Immature natural killer cell (primary cell): ENCODE measurements around the gene PCSK9. TPM values are rescaled to one million over a fixed set of nuclear protein-coding genes. Genes with fewer than 3 reads are reported as not detected.

Source experiments
- DNase-seq, 3 donors: peaks; one replicate each; pipeline ENCODE4 v3.0.0; 2022; ENCODE audit warnings: mixed read lengths in 1 of 3
- H3K27ac Mint-ChIP-seq, 6 donors: one replicate each; pipeline ENCODE4 v1.8.0; 2020; ENCODE audit warnings: mixed read lengths in 6 of 6, mild to moderate bottlenecking in 5 of 6, inconsistent platforms in 4 of 6, moderate library complexity in 3 of 6
- H3K27me3 Mint-ChIP-seq, 3 donors: one replicate each; pipeline ENCODE4 v1.8.0; 2020 to 2021; ENCODE audit warnings: low read depth in 3 of 3, mild to moderate bottlenecking in 3 of 3, mixed read lengths in 3 of 3, moderate library complexity in 3 of 3, inconsistent platforms in 1 of 3
- H3K36me3 Mint-ChIP-seq, 3 donors: one replicate each; pipeline ENCODE4 v1.8.0; 2020; ENCODE audit warnings: mixed read lengths in 3 of 3, inconsistent platforms in 2 of 3, mild to moderate bottlenecking in 2 of 3
- H3K4me1 Mint-ChIP-seq, 2 donors: one replicate each; pipeline ENCODE4 v1.8.0; 2020; ENCODE audit warnings: inconsistent platforms in 2 of 2, mild to moderate bottlenecking in 2 of 2, mixed read lengths in 2 of 2, moderate library complexity in 1 of 2
- H3K4me3 Mint-ChIP-seq, 5 donors: one replicate each; pipeline ENCODE4 v1.8.0; 2020; ENCODE audit warnings: mild to moderate bottlenecking in 5 of 5, mixed read lengths in 5 of 5, inconsistent platforms in 3 of 5, moderate library complexity in 3 of 5
- H3K9me3 Mint-ChIP-seq, 6 donors: one replicate each; pipeline ENCODE4 v1.8.0; 2020; ENCODE audit warnings: mild to moderate bottlenecking in 6 of 6, mixed read lengths in 6 of 6, inconsistent platforms in 4 of 6, moderate library complexity in 3 of 6
- polyA plus RNA-seq, 3 donors: library from polyadenylated mRNA; unstranded; fragments of 300-500 nt; fragmentation: Illumina TruSeq; gene quantifications; one replicate each; pipeline ENCODE4 v1.2.3, GENCODE V29; 2021

Gene PCSK9
- polyA plus RNA-seq = not detected

DNA sequence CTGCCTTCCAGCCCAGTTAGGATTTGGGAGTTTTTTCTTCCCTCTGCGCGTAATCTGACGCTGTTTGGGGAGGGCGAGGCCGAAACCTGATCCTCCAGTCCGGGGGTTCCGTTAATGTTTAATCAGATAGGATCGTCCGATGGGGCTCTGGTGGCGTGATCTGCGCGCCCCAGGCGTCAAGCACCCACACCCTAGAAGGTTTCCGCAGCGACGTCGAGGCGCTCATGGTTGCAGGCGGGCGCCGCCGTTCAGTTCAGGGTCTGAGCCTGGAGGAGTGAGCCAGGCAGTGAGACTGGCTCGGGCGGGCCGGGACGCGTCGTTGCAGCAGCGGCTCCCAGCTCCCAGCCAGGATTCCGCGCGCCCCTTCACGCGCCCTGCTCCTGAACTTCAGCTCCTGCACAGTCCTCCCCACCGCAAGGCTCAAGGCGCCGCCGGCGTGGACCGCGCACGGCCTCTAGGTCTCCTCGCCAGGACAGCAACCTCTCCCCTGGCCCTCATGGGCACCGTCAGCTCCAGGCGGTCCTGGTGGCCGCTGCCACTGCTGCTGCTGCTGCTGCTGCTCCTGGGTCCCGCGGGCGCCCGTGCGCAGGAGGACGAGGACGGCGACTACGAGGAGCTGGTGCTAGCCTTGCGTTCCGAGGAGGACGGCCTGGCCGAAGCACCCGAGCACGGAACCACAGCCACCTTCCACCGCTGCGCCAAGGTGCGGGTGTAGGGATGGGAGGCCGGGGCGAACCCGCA is at the start of gene PCSK9:
TSS of gene PCSK9 (plus strand) at position 207 of the 741 bp plus-strand sequence. CDS start at position 497, 290 bp downstream.
- H3K4me1 Mint-ChIP-seq = no peaks in the 10 kb centered on the region
- no peak within 1 kb of the TSS for H3K27ac Mint-ChIP-seq
- H3K36me3 Mint-ChIP-seq = no peaks in the 10 kb centered on the region
- DNase-seq = no peak
- H3K27me3 Mint-ChIP-seq = peaks cover 6 to 31% (median 14%) of the 10 kb centered on the region in 3 donors
- H3K9me3 Mint-ChIP-seq = no peaks in the 10 kb centered on the region
- H3K4me3 Mint-ChIP-seq = no peak within 1 kb of the TSS

DNA sequence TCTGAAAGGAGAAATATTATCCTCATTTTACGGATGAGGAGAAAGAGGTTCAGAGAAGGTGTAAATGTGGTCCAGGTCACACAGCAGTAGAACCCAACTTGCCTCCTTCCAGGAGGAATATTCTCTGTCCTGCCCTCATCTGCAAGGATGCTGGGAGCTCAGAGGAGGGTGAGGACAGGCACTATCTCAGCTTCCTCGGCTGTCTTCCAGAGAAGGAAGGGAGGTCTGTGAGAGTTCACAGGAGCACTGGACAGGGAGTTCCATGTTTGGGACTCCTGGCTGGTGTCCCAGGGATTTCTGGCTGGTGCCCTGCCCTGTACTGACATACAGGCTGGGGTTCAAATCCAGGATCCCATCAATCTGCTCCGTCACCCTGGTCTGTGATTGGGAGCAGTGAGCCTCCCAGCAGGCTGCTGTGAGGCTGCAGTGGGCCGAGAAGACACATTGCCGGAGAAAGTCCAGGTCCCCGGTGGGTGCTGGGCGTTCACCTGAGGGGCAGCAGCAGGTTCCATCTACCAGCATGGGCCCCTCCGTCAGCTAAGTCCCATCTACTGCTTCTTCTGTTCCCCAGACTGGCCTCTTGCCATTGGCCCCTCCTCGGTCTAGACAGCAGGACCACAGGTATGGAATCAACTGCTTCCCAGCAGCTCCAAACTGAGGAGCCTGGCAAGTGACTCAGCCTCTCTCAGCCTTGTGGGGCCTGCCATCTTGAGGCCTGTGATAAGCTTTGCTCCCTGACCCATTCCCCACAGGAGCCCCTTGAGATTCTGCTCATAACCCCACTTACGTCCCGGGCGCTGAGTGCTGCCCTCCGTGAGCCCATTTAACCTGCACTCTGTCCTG is 49.2 kb upstream of the PCSK9 start:
- DNase-seq = no peak
- Mint-ChIP-seq H3K4me1 (peaks cover 4 to 10% of the 10 kb centered on the region in 2 donors), H3K36me3 (no peaks in the 10 kb centered on the region), H3K9me3 (no peaks in the 10 kb centered on the region), H3K4me3 (no peak overlapping the region), H3K27ac (peak overlapping the region in 1 of 6 donors; percentile 14), H3K27me3 (peaks cover 0 to 1% (median 0%) of the 10 kb centered on the region in 3 donors)

DNA sequence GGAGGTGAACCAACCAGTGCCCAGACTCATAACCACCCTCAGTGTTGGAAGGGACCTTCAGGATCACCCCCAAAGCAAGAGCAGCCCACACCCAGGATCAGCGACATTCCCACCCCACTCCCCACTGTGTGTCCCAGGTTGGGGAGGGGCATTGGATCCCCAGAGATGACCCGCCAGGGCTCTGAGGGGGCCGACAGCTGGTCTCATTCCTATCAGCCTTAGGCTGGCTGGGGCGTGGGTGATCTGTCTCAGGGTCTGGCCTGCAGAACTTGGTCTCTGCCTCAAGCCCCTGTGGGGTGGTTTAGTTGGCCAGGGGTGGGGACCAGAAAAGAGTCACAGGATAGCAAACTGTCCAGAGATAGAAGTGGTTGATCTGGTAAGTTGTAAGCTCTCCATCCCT is 48.4 kb upstream of the PCSK9 start:
- H3K4me1 Mint-ChIP-seq = peaks cover 12 to 17% of the 10 kb centered on the region in 2 donors
- no peak overlapping the region for H3K4me3 Mint-ChIP-seq
- no peaks in the 10 kb centered on the region for H3K36me3 Mint-ChIP-seq

GRCh38 chr1:54991939-54992338 is 47.4 kb upstream of the PCSK9 start:
- H3K4me1 Mint-ChIP-seq = peaks cover 22 to 27% of the 10 kb centered on the region in 2 donors
- peaks cover 8 to 10% (median 9%) of the 10 kb centered on the region in 3 donors for H3K27me3 Mint-ChIP-seq
- no peaks in the 10 kb centered on the region for H3K36me3 Mint-ChIP-seq
- peaks cover 0 to 1% (median 0%) of the 10 kb centered on the region in 6 donors for H3K9me3 Mint-ChIP-seq
- no peak overlapping the region for H3K4me3 Mint-ChIP-seq
- DNase-seq = no peak
- peak overlapping the region in 1 of 6 donors; percentile 41 for H3K27ac Mint-ChIP-seq

More for the DNA sequence above, 48.4 kb upstream of the PCSK9 start:
- Mint-ChIP-seq H3K9me3 (no peaks in the 10 kb centered on the region), H3K27ac (peak overlapping the region in 1 of 6 donors; percentile 14), H3K27me3 (peaks cover 2 to 6% (median 6%) of the 10 kb centered on the region in 3 donors)
- no peak for DNase-seq

GRCh38 chr1:54993140-54993539 is 46.2 kb upstream of the PCSK9 start:
- Mint-ChIP-seq H3K27ac (peak overlapping the region in 1 of 6 donors; percentile 28), H3K9me3 (peaks cover 0 to 1% (median 0%) of the 10 kb centered on the region in 6 donors), H3K4me1 (peaks cover 28 to 32% of the 10 kb centered on the region in 2 donors), H3K36me3 (no peaks in the 10 kb centered on the region), H3K27me3 (peaks cover 8 to 17% (median 10%) of the 10 kb centered on the region in 3 donors), H3K4me3 (no peak overlapping the region)
- DNase-seq = no peak

DNA sequence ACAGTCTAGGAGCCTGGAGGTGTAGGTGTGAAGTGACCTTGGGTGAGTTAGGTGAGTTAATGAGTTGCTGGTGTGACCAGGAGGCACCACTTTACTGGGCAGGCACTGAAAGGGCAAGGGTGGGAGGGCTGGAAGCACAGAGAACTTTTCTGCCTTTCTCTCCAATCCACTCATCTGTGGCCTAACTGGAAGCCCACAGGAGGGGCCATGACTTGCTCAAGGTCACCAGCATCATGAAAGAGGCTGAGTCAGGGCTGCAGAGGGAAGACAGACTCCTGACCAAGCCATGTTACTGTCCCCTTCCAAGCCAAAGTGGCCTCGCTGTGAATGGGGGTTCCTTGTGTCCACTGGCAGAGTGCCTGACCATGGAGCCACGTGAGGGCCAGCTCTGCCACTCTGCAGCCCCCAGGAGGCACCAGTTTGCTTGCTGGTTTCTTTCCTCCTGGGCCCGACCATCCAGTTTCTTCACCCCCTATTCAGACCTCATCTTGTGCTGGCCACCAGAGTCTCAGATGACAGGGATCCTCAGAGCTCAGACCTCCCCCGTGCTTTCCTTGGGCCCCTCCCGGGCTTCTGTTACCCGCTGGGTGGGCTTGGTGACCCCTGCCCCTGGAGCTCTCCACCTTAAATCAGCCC is 44.9 kb upstream of the PCSK9 start:
- H3K9me3 Mint-ChIP-seq = peaks cover 0 to 1% (median 0%) of the 10 kb centered on the region in 6 donors
- no peaks in the 10 kb centered on the region for H3K36me3 Mint-ChIP-seq
- peaks cover 8 to 22% (median 10%) of the 10 kb centered on the region in 3 donors for H3K27me3 Mint-ChIP-seq
- H3K27ac Mint-ChIP-seq = peak overlapping the region; percentile 24 to 90 (median 80)
- DNase-seq = no peak
- peaks cover 28 to 32% of the 10 kb centered on the region in 2 donors for H3K4me1 Mint-ChIP-seq
- no peak overlapping the region for H3K4me3 Mint-ChIP-seq

GRCh38 chr1:54995013-54995760 is 44.2 kb upstream of the PCSK9 start:
- Mint-ChIP-seq H3K4me1 (peaks cover 28 to 32% of the 10 kb centered on the region in 2 donors), H3K27me3 (peaks cover 11 to 24% (median 12%) of the 10 kb centered on the region in 3 donors), H3K9me3 (peaks cover 0 to 1% (median 0%) of the 10 kb centered on the region in 6 donors), H3K36me3 (no peaks in the 10 kb centered on the region), H3K27ac (peak overlapping the region in 5 of 6 donors; percentile 61 to 90 (median 78)), H3K4me3 (peak overlapping the region; percentile 56 to 83 (median 71))
- DNase-seq = no peak

DNA sequence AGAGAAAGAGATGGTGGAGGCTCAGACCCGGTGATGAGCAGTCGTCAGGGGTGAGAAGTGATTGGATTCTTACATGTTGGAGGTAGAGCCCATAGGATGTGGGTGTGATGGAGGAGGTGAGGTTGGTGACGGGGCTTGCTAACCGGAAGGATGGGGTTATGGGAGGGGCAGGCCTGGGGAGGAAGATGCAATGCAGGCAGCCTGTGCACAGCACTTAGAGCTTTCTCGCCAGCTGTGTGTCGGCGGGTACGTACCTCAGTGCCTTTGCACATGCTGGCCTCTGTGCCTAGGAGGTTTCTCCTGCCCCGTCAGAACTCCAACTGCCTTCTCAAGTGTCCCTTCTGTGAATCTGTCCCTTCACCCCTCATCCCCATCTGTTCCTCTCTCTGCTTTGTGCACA is 43.5 kb upstream of the PCSK9 start:
- peaks cover 28 to 32% of the 10 kb centered on the region in 2 donors for H3K4me1 Mint-ChIP-seq
- peaks cover 0 to 1% (median 0%) of the 10 kb centered on the region in 6 donors for H3K9me3 Mint-ChIP-seq
- peak overlapping the region; percentile 56 to 83 (median 71) for H3K4me3 Mint-ChIP-seq
- peaks cover 11 to 24% (median 12%) of the 10 kb centered on the region in 3 donors for H3K27me3 Mint-ChIP-seq
- H3K36me3 Mint-ChIP-seq = no peaks in the 10 kb centered on the region
- DNase-seq = peak; percentile 60 to 71 (median 61)
- peak overlapping the region in 5 of 6 donors; percentile 76 to 90 (median 81) for H3K27ac Mint-ChIP-seq

DNA sequence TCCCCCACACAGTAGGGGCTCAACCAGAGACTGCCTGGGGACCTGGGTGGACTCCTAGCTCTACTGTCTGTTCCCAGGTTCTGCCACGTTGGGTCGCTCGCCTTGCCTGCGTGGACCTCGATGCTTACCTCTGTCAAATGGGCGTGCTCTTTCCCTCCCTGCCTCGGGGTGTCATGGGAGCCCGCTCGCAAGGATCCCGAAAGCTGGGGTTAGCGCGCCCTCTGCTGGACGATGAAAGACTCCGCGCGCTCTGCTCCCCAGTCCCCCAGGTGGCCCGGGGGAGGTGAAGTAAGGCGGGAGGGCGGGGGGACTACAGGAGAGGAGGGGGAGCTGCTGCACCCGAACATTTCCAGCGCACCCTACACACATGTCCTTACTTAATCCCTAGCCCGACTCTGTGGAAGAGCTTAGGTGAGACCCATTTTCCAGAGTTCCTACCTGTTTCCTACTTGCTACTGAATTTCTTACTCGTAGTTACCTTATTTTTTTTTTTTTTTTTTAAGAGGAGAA is 42.9 kb upstream of the PCSK9 start:
- peak; percentile 66 to 76 (median 73) for DNase-seq
- peak overlapping the region in 5 of 6 donors; percentile 41 to 90 (median 81) for H3K27ac Mint-ChIP-seq
- peaks cover 28 to 32% of the 10 kb centered on the region in 2 donors for H3K4me1 Mint-ChIP-seq
- H3K9me3 Mint-ChIP-seq = peaks cover 0 to 1% (median 0%) of the 10 kb centered on the region in 6 donors
- H3K36me3 Mint-ChIP-seq = no peaks in the 10 kb centered on the region
- H3K27me3 Mint-ChIP-seq = peaks cover 11 to 24% (median 12%) of the 10 kb centered on the region in 3 donors
- peak overlapping the region; percentile 56 to 83 (median 71) for H3K4me3 Mint-ChIP-seq

GRCh38 chr1:54996869-54997710 is 42.3 kb upstream of the PCSK9 start:
- Mint-ChIP-seq H3K27ac (no peak overlapping the region), H3K4me3 (peak overlapping the region; percentile 56 to 83 (median 71)), H3K9me3 (peaks cover 0 to 1% (median 0%) of the 10 kb centered on the region in 6 donors), H3K27me3 (peaks cover 11 to 24% (median 12%) of the 10 kb centered on the region in 3 donors), H3K36me3 (no peaks in the 10 kb centered on the region), H3K4me1 (peaks cover 28 to 32% of the 10 kb centered on the region in 2 donors)
- DNase-seq = no peak

DNA sequence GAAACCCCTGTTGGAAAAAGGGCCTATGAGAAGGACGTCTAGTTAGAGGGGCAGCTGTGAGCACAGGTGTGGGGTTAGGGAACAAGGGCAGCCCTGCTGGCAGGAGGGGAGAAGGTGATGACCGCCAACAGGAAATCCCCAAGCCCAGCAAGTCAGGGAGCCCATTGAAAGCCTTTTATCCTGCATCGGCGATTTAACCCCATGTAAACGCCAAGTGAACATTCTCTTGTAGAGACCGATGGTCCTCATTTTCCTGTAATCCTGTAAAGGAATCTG is 41.7 kb upstream of the PCSK9 start:
- Mint-ChIP-seq H3K4me1 (peaks cover 28 to 32% of the 10 kb centered on the region in 2 donors), H3K36me3 (no peaks in the 10 kb centered on the region), H3K9me3 (peaks cover 0 to 1% (median 0%) of the 10 kb centered on the region in 6 donors), H3K4me3 (peak overlapping the region in 3 of 5 donors; percentile 56 to 70 (median 65)), H3K27me3 (peaks cover 11 to 24% (median 12%) of the 10 kb centered on the region in 3 donors), H3K27ac (no peak overlapping the region)
- no peak for DNase-seq

DNA sequence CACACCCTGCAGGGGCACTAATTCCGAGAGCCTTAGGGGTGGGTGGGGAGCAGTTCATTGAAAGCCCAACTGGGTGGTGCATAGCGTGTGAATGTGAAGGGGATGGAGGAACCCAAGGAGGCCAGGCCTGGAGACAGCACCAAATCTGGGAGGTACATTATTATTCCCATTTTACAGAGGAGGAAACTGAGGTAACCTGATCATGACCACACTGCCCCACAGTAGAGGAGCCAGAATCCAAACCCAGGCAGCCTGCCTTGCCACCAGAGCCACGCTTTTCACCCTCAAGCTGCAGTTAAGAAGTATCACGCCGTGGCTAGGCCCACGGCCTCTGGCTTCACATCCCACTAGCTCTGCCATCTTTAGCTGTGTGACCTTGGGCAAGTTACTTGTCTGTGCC is 41.2 kb upstream of the PCSK9 start:
- DNase-seq = no peak
- peaks cover 28 to 32% of the 10 kb centered on the region in 2 donors for H3K4me1 Mint-ChIP-seq
- H3K9me3 Mint-ChIP-seq = peaks cover 0 to 1% (median 0%) of the 10 kb centered on the region in 6 donors
- H3K36me3 Mint-ChIP-seq = no peaks in the 10 kb centered on the region
- no peak overlapping the region for H3K4me3 Mint-ChIP-seq
- H3K27ac Mint-ChIP-seq = no peak overlapping the region
- peaks cover 11 to 24% (median 12%) of the 10 kb centered on the region in 3 donors for H3K27me3 Mint-ChIP-seq
